COLO668 (cell line): ENCODE data around the gene HAUS8.

Experiments used
- DNase-seq: peaks from one replicate; lab custom pipeline; 2025; ENCODE audit not compliant: unreplicated experiment; lab: John Stamatoyannopoulos, UW

HAUS8 gene

DNA sequence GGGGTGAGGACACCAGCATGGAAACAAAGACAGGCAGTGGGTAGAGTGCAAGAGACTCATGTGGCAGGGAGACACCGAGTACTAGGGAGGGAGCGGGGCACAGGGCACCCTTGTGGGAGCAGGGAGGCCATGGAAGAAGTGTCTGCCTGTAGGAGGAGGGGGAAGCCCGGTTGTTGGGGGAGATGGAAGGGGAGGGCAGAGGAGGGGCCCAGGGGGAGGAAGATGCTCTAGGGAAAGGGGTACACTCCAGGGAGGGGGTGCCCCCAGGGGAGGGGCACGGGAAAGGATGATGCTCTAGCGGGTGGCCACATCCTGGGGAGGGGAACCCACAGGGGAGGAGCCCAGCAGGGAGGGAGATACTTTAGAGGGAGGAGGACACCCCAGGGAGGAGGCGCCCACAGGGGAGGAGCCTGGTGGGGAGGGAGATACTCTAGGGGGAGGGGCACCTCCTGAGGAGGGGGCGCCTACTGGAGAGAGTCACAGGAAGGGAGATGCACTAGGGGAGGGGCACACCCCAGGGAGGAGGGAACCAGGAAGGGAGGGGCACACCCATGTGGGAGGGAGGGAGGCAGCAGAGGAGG is 73.6 kb downstream of the HAUS8 start:
- DNase-seq: no peak
